GM18511 (cell line): ENCODE data around the gene TM7SF2.
A peak's percentile ranks its signal among the peaks of the same experiment; 100 is the strongest.
"Not testable (repeated sequence)": the region's sequence is repeated elsewhere in the genome, so short reads cannot be mapped to it uniquely, and the experiment has no call there.

Source experiments
- ATAC-seq: cut with Tn5 transposase; IDR thresholded peaks from one replicate; pipeline ENCODE4 v1.9.1; 2021; ENCODE audit warnings: mild to moderate bottlenecking, moderate library complexity; ENCODE audit not compliant: unreplicated experiment

Gene TM7SF2

DNA sequence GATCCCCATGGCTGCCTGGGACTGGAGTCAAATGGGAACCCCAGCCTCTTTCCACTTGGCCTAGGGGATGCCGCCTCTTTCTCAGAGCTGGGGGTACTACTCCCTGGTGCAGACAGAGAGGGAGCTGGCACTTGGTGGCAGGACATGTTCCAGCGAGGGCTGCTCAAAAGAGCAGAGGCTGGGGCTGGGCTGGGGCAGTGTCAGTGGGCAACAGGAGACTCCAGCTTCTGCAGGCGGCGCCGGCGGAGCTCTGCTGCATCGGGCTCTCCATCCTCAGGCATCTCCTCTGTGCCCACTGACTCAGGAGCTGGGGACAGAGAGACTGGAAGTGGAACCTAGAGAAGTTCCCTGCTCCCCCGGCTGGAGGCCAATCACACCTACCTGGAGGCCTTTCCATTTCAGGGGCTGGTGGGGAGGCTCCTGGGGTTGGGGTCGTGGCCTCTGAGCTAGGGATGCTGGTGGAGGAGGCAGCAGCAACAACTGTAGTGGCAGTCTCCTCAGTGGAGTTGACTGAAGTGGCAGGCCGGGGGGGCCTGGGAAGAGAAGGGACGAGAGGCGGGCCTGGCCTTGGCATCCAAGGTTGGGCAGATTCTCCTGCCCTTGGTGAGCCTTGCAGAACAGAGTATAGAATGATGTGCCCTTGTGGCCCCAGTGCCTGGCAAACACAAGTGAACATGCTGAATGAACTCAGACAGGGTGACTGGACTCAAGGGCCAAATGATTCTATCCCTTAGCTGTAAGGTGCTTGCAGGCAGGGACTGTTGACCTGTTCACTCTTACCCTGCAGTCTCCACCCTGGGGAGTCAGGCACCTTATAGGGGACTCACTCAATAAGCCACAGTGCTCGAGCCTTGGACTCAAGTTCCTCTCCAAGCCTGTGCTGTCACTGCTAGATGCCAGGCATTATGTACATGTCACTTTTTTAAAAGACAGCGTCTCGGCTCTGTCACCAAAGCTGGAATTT lies 16.8 kb downstream of the TM7SF2 start:
- no peak for ATAC-seq

- ATAC-seq, result no peak
Observed at GRCh38 chr11:65129649-65130441, 18.2 kb downstream of the TM7SF2 start.

- no peak for ATAC-seq
Observed at GRCh38 chr11:65130631-65131416, 19.2 kb downstream of the TM7SF2 start.

DNA sequence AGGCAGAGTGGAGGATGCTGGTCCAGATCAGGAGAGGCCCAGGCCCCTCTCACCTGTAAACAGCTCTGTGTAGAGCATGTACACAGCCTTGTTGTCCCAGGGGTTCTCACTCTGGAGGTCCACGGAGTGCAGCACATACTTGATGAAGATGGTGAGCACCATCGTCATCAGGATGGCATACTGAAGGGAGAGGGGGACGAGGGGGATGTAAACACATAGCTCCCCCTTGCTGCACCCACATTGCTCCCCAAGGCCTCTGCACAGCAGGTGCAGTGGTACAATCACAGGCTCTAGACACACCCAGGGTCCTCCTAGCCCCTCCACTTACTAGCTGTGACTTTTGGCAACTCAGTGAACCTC lies 19.7 kb downstream of the TM7SF2 start:
- ATAC-seq, result no peak

- no peak for ATAC-seq
Observed at GRCh38 chr11:65131895-65132237, 20.2 kb downstream of the TM7SF2 start.

DNA sequence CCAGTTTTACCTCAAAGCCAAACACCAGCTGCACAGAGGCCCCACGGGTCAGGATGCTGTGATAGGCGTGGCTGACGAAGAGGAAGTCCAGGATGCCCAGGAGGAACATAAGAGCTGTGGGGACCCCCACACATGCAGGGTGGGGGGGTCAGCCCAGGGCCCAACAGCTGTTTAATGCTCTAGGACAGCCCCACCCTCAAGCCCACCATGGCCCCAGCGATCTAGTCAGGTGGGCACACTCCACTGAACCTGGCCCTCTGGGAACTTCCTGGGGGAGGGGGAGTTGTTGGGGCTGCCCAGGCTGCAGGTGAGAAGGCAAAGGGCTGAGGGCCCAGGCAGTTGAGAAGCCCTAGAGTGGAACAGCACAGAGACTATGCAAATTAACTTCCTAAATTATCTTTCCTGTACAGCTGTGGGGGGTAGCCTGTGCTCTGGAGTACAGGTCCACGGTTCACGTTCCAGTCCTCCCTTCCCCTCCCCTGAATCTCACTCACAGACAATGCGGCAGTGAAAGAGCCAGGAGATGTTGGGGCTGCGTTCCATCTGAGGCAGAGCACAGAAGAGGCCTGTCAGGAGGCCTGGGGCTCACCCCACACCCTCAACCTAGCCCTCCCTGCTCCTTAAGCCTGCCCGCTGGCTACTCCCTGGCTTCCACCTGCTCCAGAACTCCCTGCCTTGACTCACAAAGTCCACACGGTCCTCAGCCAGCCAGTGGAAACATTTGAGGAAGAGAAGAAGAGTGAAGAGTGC lies 20.7 kb downstream of the TM7SF2 start:
- peak; percentile 42 for ATAC-seq

GRCh38 chr11:65132988-65133700 lies 21.5 kb downstream of the TM7SF2 start:
- ATAC-seq, result no peak

- ATAC-seq, result no peak
Observed at GRCh38 chr11:65133724-65134123, 22.1 kb downstream of the TM7SF2 start.

- ATAC-seq, result peak; percentile 61
Observed at GRCh38 chr11:65134240-65134951, 22.7 kb downstream of the TM7SF2 start, which contains the start of gene SYVN1. Gene SYVN1, minus strand, starts transcription at chr11:65134519. Its CDS starts 918 bp downstream, at chr11:65133601.

DNA sequence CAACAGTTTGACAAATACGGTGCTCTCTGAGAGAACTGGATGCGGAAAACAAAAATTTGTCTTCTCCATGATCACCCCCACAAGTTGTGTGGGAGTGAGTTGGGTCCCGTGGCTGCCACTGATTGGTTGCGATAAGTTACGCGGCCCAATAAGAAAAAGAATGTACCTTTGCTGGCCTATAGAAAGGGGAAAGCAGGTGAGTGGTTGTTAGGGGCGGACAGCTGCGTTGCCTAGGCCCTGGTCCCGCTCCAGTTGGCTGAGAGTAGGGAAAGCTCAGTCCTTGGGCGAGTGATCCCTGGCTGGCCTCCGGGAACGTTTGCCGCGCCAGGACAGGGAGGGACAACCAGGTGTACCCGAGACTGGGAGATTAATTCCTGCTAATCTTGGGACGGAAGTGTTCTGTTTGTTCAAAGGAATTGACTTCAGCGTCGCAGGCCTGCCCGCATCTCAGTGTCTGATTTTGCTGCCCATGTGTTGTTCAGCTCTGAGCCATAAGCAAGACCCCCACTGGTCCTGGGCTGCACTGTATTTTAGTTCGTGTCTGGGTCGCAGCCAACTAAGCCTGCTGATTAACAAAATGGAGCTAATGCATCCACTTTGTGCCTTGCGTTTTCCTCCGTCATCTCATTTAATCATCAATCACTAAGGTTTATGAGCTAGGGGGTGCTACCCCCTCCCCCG lies 23.4 kb downstream of the TM7SF2 start:
- ATAC-seq, result peak; percentile 65

- no peak for ATAC-seq
Observed at GRCh38 chr11:65135633-65136145, 24.0 kb downstream of the TM7SF2 start.

GRCh38 chr11:65136515-65137096 lies 24.9 kb downstream of the TM7SF2 start:
- no peak for ATAC-seq

DNA sequence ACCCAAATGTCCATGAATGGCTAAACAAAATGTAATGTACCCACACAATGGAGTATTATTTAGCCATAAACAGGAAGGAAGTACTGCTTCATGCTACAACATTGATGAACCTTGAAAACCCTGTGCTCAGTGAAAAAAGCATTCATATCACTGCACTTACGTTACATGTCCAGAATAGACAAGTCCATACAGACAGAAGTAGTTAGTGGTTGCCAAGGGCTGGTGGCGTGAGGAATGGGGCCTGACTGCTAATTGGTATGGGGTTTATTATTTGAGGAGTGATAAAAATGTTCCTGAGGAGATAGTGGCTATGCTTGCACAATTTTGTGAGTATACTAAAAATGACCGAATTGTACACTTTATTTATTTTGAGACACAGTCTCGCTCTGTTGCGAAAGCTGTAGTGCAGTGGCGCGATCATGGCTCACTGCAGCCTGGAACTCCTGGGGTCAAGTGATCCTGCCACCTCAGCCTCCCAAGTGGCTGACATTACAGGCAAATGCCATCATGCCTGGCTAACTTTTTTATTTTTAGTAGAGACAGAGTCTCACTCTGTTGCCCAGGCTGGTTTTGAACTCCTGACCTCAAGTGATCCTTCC lies 30.3 kb downstream of the TM7SF2 start:
- no peak for ATAC-seq

DNA sequence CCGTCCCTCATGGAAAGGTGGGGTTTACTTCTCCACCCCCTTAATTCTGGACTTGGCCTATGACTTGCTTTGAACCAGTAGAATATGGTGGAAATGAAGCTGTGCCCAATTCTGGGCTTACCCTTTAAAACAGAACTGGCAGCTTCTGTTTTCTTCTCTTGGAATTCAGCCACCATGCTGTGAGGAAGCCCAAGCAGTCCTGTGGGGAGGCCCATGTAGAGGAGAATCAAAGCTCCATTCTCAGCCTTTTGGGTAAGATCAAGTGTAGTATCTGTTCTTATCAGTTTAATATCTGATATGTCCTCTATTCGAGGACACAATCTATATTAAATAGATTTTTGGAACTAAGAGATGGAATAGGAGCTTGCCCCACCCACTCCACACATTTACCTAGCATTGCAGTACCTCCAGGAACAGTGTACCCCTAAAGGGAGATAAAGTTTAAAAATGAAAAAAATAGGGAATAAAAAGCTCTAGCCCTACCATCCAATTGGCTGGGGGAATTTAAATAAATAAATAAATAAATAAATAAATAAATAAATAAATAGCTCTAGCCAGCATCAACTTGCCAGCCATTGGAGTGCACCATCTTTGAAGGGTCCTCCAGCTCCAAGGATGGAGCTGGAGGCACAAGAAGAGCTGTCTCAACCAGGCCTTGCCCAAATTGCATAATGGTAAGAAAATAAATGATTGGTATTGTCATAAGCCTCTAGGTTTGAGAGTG lies 35.8 kb downstream of the TM7SF2 start:
- no peak for ATAC-seq

DNA sequence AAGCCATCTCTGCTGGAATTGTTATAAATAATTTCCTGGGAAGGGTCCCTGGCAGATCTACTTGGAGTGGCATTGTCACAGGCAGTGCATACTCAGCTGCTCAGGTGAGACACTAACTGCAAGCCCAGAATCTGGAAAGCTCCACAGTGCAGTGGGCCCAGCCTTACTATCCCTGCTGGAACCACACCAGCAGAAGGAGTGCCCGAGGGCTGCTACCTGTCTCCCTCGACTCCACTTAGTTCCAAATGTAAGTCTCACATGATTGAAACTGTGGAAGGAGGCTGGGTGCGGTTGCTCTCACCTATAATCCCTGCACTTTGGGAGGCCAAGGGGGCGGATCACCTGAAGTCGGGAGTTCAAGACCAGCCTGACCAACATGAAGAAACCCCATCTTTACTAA lies 37.0 kb downstream of the TM7SF2 start:
- no peak for ATAC-seq

DNA sequence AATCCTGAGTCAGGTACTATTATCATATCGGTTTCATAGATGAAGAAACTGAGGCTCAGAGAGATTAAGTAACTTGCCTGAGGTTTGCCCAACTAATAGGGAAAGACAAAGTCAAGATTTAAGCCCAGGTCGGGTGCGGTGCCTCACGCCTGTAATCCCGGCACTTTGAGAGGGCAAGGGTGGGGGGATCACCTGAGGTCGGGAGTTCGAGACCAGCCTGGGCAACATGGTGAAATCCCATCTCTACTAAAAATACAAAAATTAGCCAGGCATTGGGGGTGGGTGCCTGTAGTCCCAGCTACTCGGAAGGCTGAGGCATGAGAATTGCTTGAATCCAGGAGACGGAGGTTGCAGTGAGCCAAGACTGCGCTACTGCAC lies 38.4 kb downstream of the TM7SF2 start:
- ATAC-seq, result not testable (repeated sequence)
